Neural crest cell (in vitro differentiated cells): ENCODE measurements around the gene PADI2. TPM values are rescaled to one million over a fixed set of nuclear protein-coding genes. Genes with fewer than 3 reads are reported as not detected.
"Not testable (repeated sequence)": the region's sequence is repeated elsewhere in the genome, so short reads cannot be mapped to it uniquely, and the experiment has no call there.

Experiments
- DNase-seq: peaks from one replicate; pipeline ENCODE4 v3.0.0; 2021; ENCODE audit warnings: low read depth, mixed read lengths, low spot score
- H3K27ac Mint-ChIP-seq: one replicate; pipeline ENCODE4 v1.8.0; 2021; ENCODE audit warnings: mild to moderate bottlenecking, mixed read lengths; ENCODE audit not compliant: unreplicated experiment
- H3K27me3 Mint-ChIP-seq: 2 replicates; pipeline ENCODE4 v1.8.0; 2021; ENCODE audit warnings: low read depth, mild to moderate bottlenecking, mixed read lengths
- H3K36me3 Mint-ChIP-seq: 2 replicates; pipeline ENCODE4 v1.8.0; 2021; ENCODE audit warnings: low read depth, mild to moderate bottlenecking, mixed read lengths
- H3K4me1 Mint-ChIP-seq: 2 replicates; pipeline ENCODE4 v1.8.0; 2021; ENCODE audit warnings: mixed read lengths
- H3K4me3 Mint-ChIP-seq: one replicate; pipeline ENCODE4 v1.8.0; 2021; ENCODE audit warnings: mild to moderate bottlenecking, mixed read lengths
- H3K9me3 Mint-ChIP-seq: 2 replicates; pipeline ENCODE4 v1.8.0; 2021; ENCODE audit warnings: mixed read lengths
- total RNA-seq: library from RNA; stranded (reverse); gene quantifications from 2 replicates; pipeline ENCODE4 v1.2.1, GENCODE V29; 2021
- TF ChIP-seq, protein P1 (sequence below): fragments of 200-600 bp; sonication (generic); conservative IDR thresholded peaks from 2 replicates; pipeline ENCODE4 v1.5.0; 2021; ENCODE audit warnings: antibody characterized with exemption, mild to moderate bottlenecking

Gene PADI2
- total RNA-seq, 1 donor from 2014 or later: 0.16 TPM

DNA sequence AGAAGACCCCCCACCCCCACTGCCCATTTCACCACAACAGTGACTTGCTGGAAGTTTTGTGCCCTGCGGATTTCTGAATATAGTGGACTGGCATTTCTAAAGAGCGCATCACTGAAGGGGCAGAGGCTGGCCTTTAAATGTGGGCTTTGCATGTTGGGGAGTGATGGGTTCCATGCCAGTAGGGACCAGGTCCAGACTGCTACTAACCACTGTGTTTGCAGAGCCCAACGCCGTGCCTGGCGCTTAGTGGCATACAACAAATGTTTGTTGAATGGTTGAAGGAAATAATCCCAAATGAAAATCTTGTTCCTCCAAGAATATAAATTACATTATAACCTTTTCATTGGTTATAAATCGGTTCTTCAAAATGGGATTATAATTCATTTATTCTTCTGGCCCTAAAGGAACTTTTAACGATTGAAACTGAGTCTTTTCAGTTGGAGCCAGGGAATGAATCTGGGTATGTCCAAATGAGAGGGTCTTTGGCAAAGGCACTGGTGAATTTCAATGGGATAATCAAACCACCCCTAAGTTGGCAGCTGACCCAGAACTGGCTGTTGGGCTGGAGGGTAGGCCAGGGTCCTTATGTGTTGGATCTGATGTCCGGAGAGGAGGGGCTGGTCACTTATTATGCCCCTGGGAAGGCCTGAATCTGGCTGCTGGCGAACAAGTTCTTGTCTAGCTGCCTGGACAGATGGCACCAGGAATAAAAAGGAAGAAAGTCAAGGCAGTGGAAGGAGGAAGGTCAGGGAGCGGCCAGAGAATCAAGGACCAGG is 51.6 kb downstream of the PADI2 start:
- no peaks in the 10 kb centered on the region for H3K36me3 Mint-ChIP-seq
- no peaks in the 10 kb centered on the region for H3K27me3 Mint-ChIP-seq
- H3K4me1 Mint-ChIP-seq: no peaks in the 10 kb centered on the region
- no peak for DNase-seq
- no peaks in the 10 kb centered on the region for H3K9me3 Mint-ChIP-seq
- no peak overlapping the region for H3K4me3 Mint-ChIP-seq
- peak overlapping the region; percentile 44 for H3K27ac Mint-ChIP-seq
- TF ChIP-seq, protein P1, sequence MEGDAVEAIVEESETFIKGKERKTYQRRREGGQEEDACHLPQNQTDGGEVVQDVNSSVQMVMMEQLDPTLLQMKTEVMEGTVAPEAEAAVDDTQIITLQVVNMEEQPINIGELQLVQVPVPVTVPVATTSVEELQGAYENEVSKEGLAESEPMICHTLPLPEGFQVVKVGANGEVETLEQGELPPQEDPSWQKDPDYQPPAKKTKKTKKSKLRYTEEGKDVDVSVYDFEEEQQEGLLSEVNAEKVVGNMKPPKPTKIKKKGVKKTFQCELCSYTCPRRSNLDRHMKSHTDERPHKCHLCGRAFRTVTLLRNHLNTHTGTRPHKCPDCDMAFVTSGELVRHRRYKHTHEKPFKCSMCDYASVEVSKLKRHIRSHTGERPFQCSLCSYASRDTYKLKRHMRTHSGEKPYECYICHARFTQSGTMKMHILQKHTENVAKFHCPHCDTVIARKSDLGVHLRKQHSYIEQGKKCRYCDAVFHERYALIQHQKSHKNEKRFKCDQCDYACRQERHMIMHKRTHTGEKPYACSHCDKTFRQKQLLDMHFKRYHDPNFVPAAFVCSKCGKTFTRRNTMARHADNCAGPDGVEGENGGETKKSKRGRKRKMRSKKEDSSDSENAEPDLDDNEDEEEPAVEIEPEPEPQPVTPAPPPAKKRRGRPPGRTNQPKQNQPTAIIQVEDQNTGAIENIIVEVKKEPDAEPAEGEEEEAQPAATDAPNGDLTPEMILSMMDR: no peak

DNA sequence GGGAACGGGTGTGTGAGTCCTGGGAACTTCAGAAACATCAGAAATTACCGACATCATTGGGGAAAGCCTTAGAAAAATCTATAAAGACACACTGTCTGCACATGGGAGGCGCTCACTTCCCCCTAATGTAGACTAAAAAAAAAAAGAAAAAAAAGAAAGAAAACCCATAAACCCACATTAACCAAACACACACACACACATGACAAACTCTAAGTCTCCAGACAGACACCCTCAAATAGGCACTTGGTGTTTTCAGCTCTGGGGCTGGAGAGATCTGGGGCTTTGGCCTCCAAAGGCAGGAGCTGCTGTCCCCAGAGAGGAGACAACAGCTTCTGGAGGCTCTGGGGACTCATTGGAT is 52.2 kb downstream of the PADI2 start:
- H3K27ac Mint-ChIP-seq: no peak overlapping the region
- H3K9me3 Mint-ChIP-seq: no peaks in the 10 kb centered on the region
- H3K4me1 Mint-ChIP-seq: peaks cover 3% of the 10 kb centered on the region
- TF ChIP-seq, protein P1: no peak
- no peak for DNase-seq
- H3K27me3 Mint-ChIP-seq: no peaks in the 10 kb centered on the region
- H3K36me3 Mint-ChIP-seq: no peaks in the 10 kb centered on the region
- H3K4me3 Mint-ChIP-seq: no peak overlapping the region

DNA sequence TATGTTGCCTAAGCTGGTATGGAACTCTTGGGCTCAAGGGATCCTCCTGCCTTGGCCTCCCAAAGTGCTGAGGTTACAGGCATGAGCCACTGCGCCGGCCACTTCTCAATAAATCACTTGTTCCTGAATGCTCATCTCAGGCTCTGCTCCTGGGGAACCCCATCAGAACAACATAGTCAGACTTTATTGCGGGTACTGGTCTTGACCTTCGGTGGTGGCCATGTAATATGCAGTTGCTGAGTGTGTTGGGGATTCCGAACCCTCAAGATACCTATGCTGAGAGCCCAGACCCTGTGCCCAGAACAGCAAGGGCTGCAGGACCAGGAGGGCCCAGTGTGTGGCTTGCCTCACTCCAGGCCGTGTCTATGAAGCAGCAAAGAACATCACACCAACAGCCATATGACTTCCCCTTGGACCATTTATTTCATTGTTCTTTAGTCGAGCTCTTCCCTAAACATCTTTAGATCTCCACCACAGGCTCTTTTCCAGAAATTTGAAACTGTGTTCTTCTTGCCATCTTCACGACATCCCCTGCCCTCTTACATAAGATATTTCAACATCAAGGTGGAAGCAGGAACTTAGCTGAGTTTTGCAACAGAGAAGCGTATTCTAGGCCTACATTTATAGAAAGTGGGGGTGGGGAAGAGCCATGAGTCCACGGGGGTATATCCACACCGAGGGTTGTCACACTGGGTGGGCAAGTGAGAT is 52.7 kb downstream of the PADI2 start:
- Mint-ChIP-seq H3K36me3 (no peaks in the 10 kb centered on the region), H3K4me3 (no peak overlapping the region), H3K4me1 (peaks cover 8% of the 10 kb centered on the region), H3K9me3 (no peaks in the 10 kb centered on the region), H3K27ac (no peak overlapping the region), H3K27me3 (no peaks in the 10 kb centered on the region)
- TF ChIP-seq, protein P1: no peak
- DNase-seq: no peak

DNA sequence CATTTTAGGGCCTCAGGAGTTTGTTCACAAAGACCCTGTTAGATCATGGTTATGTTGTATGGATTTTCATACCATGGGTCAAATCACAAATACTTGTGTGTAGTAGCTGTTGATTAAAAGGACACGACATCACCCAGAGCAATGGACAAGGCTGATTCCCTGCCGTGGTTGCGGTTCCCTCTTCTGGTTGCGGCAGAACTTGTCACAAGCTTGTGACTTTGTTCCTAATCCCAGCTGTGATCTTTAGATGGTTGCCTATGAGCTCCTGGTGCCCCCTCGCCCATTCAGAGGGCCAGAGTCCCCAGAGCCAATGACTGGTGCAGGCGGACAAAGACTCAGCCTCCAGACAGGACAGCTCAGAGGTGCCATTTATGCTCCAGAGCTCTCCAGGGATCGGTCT is 53.6 kb downstream of the PADI2 start:
- no peak for DNase-seq
- H3K27me3 Mint-ChIP-seq: no peaks in the 10 kb centered on the region
- TF ChIP-seq, protein P1: no peak

GRCh38 chr1:17062751-17063150 is 56.5 kb downstream of the PADI2 start:
- peaks cover 25% of the 10 kb centered on the region for H3K4me1 Mint-ChIP-seq
- not testable (repeated sequence) for H3K36me3 Mint-ChIP-seq, H3K9me3 Mint-ChIP-seq, DNase-seq, H3K27me3 Mint-ChIP-seq, H3K27ac Mint-ChIP-seq, H3K4me3 Mint-ChIP-seq

More for the DNA sequence above, 53.6 kb downstream of the PADI2 start:
- Mint-ChIP-seq H3K4me1 (peaks cover 12% of the 10 kb centered on the region), H3K4me3 (no peak overlapping the region), H3K36me3 (no peaks in the 10 kb centered on the region), H3K27ac (peak overlapping the region; percentile 12), H3K9me3 (no peaks in the 10 kb centered on the region)

- no peak overlapping the region for H3K4me3 Mint-ChIP-seq
- H3K36me3 Mint-ChIP-seq: no peaks in the 10 kb centered on the region
- DNase-seq: no peak
- H3K27ac Mint-ChIP-seq: no peak overlapping the region
- H3K4me1 Mint-ChIP-seq: peaks cover 25% of the 10 kb centered on the region
- H3K9me3 Mint-ChIP-seq: no peaks in the 10 kb centered on the region
- TF ChIP-seq, protein P1: no peak
- peaks cover 7% of the 10 kb centered on the region for H3K27me3 Mint-ChIP-seq
These were observed 57.4 kb downstream of the PADI2 start for GRCh38 chr1:17061892-17062291.
